IPS-15b (cell line): ENCODE measurements around the gene SNX19.
"Not testable (repeated sequence)": the region's sequence is repeated elsewhere in the genome, so short reads cannot be mapped to it uniquely, and the experiment has no call there.

Source experiments
- H3K27me3 ChIP-seq: one replicate; pipeline ENCODE4 v1.6.1; 2013; ENCODE audit warnings: low read length; ENCODE audit not compliant: control insufficient read depth, insufficient read depth
- H3K36me3 ChIP-seq: one replicate; pipeline ENCODE4 v1.6.1; 2013; ENCODE audit warnings: low read length; ENCODE audit not compliant: control insufficient read depth, insufficient read depth
- H3K4me1 ChIP-seq: one replicate; pipeline ENCODE4 v1.6.1; 2013; ENCODE audit warnings: mild to moderate bottlenecking, low read length; ENCODE audit not compliant: control insufficient read depth, insufficient read depth
- H3K4me3 ChIP-seq: one replicate; pipeline ENCODE4 v1.5.1; 2013; ENCODE audit warnings: low read depth, low read length
- H3K9ac ChIP-seq: one replicate; pipeline ENCODE4 v1.6.1; 2013; ENCODE audit warnings: low read depth, mild to moderate bottlenecking, low read length
- H3K9me3 ChIP-seq: one replicate; pipeline ENCODE4 v1.6.1; 2013; ENCODE audit warnings: mild to moderate bottlenecking, low read length; ENCODE audit not compliant: control insufficient read depth, insufficient read depth

SNX19 gene

DNA sequence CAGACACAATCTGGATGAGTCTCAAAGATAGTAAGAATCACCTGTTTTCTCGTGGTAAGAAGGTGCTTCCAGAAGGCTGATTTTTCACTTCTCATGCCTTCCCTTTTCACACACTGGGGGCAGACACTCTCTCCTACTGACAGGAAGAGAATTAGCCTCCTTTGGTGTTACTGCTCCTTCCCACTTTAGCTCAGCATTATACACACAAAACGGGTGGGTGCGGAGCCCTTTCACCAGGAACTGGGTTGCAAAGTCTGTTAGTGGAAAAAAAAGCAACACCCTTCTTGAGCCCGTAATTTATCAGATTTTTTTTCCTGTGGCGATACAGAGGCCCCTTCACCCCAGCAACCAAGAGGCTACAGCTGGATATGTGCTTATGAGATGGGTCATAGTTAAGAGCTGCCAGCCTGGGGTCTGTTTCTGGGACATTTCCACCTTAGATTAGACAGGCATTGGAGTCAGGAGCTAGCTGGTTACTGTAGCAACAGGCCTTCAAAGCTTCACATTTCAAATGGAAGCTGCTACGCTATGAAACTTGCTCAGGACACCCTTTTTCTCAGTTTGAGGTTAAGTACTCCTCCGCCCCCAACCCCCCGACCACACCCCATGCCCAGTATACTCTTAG is 48.1 kb downstream of the SNX19 start:
- no peak overlapping the region for H3K9ac ChIP-seq
- H3K9me3 ChIP-seq: no peaks in the 10 kb centered on the region
- no peak overlapping the region for H3K4me3 ChIP-seq
- no peaks in the 10 kb centered on the region for H3K4me1 ChIP-seq
- H3K27me3 ChIP-seq: no peaks in the 10 kb centered on the region
- no peaks in the 10 kb centered on the region for H3K36me3 ChIP-seq

DNA sequence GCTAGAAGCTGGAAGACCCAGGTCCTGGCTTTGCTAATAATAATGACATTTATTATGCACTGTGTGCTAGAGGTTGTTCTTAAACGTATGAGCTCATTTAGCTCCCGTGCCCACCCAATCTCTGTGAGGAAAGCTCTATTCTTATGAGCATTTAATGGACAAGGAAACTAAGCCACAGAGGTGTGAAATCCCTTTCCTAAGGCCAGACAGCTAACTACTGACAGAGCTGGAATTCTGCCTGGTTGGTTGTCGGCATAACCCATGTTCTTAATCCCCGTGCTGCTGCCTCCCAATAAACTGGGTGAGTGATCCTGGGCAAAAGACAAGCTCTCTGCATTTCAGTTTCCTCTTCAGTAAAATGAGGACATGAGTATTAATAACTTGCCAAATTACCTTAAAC is 49.4 kb downstream of the SNX19 start:
- no peaks in the 10 kb centered on the region for H3K9me3 ChIP-seq
- H3K4me3 ChIP-seq: no peak overlapping the region
- no peaks in the 10 kb centered on the region for H3K4me1 ChIP-seq
- no peaks in the 10 kb centered on the region for H3K27me3 ChIP-seq
- no peaks in the 10 kb centered on the region for H3K36me3 ChIP-seq
- no peak overlapping the region for H3K9ac ChIP-seq

DNA sequence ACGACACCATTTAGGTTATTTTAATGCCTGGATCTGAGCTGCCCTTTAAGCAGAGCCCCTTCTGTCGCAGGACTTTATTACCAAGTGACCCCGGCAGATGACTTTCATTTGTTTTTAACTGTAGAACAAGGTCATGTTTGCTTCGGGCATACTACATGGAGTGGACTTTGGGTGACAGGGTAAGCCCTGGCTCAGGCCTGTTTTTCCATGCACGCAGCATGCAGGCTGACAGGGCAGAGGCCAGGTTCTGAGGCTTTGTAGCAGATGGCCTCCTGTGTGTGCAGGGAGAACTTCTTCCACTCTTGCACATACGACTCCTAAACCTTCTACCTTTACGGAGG is 50.5 kb downstream of the SNX19 start:
- Histone ChIP-seq H3K9ac (no peak overlapping the region), H3K9me3 (no peaks in the 10 kb centered on the region), H3K4me1 (no peaks in the 10 kb centered on the region), H3K4me3 (no peak overlapping the region), H3K36me3 (no peaks in the 10 kb centered on the region), H3K27me3 (peaks cover 5% of the 10 kb centered on the region)

DNA sequence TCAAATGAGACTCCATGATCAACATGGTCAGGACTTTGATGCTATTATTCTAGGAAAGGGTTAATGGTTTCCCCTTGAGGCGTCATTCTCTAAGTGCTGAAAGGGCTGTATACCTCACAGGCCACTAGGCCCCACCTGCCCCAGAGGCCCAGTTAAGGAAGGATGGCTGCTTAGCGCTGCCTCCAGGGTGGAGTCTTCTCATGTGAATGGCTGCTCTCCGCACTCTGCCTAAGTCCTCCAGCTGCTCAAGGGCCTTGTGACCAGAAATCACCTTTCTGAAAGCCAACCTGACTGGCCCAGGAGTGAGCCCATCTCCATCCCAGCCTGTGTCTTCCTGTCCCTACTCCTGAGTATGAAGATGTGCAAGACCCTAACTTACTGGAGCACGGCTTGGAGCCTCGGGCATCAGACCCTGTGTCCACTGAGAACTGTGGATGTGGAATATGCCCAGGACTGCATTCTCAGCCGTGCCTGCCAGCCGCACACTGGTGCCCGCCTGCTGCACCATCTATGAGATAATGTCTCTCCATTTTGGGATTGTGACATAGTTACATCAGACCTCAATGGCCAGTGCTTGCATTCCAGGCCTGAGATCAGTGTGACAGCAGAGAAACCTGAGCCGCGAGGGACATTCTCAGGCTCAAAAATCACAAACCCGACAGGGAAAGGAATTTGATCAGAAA is 51.0 kb downstream of the SNX19 start:
- H3K4me3 ChIP-seq: no peak overlapping the region
- no peaks in the 10 kb centered on the region for H3K9me3 ChIP-seq
- no peak overlapping the region for H3K9ac ChIP-seq
- no peaks in the 10 kb centered on the region for H3K4me1 ChIP-seq
- H3K27me3 ChIP-seq: peaks cover 5% of the 10 kb centered on the region
- no peaks in the 10 kb centered on the region for H3K36me3 ChIP-seq

DNA sequence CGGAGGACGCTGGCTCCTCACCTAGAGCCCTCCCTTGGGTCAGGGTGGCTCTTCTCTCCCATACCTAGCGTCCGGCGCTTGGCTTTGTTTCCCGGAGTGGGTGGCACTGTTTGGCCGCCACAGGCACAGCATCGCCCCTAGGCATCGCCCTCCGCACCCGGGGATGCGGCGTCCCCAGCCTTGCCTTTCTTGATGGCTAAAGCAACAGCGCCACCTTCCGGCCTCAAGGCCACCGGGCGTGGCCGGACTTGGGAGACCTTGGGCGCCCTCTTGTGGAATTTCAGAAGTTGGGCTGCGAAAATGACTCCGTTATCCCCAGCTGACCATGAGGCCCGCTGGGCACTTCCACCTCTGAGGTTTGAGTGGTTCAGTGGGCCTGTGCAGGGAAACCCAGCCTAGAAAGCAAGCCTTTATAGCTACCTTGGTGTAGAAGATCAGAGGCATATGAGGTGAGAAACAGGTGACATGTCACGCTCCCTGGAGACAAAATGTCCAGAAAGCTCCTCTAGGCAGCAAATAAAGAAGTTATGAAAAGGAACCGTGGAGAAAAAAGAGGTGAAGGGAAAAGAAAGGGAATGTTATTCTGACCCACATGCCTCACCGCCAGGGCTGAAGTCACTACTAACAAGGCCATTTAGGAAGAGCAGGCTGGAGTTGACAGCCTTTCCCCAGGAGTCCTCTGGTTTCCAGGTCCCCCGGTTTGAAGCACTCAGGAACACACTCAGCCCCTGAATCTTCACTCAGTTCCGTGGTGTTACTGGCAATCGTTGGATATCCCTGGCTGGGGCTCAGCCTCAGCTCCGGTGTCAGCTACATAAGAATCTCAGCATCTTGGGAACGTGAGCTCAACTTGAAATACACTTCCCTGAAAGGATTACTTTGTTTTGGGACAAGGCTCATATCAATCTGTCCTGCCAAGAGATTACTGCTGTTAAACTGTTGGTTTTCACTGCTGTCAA is 54.1 kb downstream of the SNX19 start:
- Histone ChIP-seq H3K36me3 (no peaks in the 10 kb centered on the region), H3K27me3 (peaks cover 5% of the 10 kb centered on the region), H3K4me1 (no peaks in the 10 kb centered on the region), H3K9ac (no peak overlapping the region), H3K4me3 (peak overlapping the region; percentile 16), H3K9me3 (no peaks in the 10 kb centered on the region)

DNA sequence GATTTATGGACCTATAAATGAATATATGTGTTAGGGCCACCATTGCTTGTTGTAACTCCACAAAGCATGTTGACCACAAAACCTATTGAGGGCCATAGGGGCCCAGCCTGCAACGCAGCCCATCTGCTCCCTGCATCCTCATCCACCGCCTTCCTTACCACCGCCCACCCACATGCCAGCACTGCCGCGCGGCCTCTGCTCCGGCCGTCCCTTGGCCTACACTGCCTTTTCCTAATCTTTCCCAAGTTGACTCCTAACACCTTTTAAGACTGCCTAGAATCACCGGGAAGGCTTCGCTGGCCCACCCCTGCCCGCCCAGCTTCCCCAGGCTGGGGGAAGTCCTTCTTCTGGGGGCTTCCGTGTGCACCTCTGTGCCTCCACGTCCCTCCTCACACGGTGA is 55.0 kb downstream of the SNX19 start:
- no peaks in the 10 kb centered on the region for H3K9me3 ChIP-seq
- peaks cover 5% of the 10 kb centered on the region for H3K27me3 ChIP-seq
- no peaks in the 10 kb centered on the region for H3K4me1 ChIP-seq
- H3K4me3 ChIP-seq: no peak overlapping the region
- H3K36me3 ChIP-seq: no peaks in the 10 kb centered on the region
- H3K9ac ChIP-seq: no peak overlapping the region

DNA sequence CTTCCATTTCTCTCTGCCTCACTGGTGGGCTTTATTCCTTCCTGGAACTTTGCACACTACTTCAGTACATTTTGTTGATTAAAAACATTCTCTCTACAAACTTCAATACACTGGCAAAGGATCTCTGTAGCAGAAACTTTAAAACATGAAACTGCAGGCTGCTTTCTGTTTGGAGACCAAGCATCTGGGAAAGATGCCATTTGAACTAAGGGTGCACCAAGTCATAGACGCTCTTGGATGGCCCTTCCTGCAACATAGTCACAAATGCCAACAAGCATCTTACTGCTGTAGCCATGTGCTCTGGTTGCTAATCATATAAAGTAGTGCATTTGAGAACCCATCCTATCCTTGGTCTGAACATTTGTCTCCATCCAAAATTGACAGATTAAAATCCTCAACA is 56.4 kb downstream of the SNX19 start:
- no peak overlapping the region for H3K9ac ChIP-seq

DNA sequence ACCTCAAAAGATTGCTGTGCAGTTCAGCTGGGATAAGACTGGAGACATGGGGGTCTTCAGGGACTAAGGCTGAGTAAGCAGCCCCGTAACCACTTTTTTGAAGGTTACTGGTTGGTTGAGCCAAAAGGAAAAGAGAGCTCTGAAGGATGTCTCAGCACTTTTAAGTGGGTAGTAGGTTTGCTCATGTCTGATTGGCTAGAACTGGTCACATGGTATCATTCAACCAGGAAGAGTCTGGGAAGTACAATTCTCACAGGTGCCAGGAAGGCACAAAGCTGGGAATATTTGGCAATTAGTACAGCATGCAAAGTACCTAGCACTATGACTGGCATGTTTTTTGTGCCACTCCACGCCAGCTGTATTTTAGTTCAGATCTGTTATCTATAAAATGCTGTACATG is 58.1 kb downstream of the SNX19 start:
- H3K4me1 ChIP-seq: no peaks in the 10 kb centered on the region
- H3K9me3 ChIP-seq: no peaks in the 10 kb centered on the region
- no peak overlapping the region for H3K9ac ChIP-seq

More for the DNA sequence above, 56.4 kb downstream of the SNX19 start:
- H3K9me3 ChIP-seq: no peaks in the 10 kb centered on the region
- peaks cover 5% of the 10 kb centered on the region for H3K27me3 ChIP-seq
- no peaks in the 10 kb centered on the region for H3K4me1 ChIP-seq
- H3K36me3 ChIP-seq: no peaks in the 10 kb centered on the region
- no peak overlapping the region for H3K4me3 ChIP-seq

DNA sequence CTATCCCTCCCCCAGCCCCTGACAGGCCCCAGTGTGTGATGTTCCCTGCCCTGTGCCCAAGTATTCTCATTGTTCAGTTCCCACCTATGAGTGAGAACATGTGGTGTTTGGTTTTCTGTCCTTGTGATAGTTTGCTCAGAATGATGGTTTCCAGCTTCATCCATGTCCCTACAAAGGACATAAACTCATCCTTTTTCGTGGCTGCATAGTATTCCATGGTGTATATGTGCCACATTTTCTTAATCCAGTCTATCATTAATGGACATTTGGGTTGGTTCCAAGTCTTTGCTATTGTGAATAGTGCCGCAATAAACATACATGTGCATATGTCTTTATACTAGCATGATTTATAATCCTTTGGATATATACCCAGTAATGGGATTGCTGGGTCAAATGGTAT is 60.6 kb downstream of the SNX19 start:
- not testable (repeated sequence) for H3K9me3 ChIP-seq, H3K4me3 ChIP-seq, H3K4me1 ChIP-seq, H3K27me3 ChIP-seq, H3K9ac ChIP-seq, H3K36me3 ChIP-seq

More for the DNA sequence above, 58.1 kb downstream of the SNX19 start:
- Histone ChIP-seq H3K36me3 (no peaks in the 10 kb centered on the region), H3K27me3 (peaks cover 5% of the 10 kb centered on the region), H3K4me3 (no peak overlapping the region)

DNA sequence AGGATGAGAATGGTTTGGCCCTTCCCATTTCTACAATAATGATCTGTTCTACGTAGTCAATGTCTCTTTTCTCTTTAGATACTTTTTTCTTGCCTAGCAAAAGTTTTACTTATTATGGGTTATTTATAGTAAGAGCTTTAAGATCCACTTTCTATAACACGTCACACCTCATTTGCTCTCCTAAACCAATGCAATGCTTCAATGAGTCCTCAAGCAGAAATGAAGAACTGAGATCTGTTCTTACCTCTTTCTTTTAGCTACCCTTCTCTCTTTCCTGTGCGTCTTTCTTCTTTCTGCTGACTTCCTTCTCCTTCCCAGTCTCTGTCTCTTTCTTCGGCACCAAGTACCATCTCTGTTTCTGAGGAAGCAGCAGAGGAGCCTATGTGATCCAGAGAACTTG is 61.8 kb downstream of the SNX19 start:
- no peak overlapping the region for H3K4me3 ChIP-seq
- no peaks in the 10 kb centered on the region for H3K27me3 ChIP-seq
- H3K36me3 ChIP-seq: no peaks in the 10 kb centered on the region
- no peaks in the 10 kb centered on the region for H3K4me1 ChIP-seq
- H3K9me3 ChIP-seq: no peaks in the 10 kb centered on the region
- no peak overlapping the region for H3K9ac ChIP-seq

DNA sequence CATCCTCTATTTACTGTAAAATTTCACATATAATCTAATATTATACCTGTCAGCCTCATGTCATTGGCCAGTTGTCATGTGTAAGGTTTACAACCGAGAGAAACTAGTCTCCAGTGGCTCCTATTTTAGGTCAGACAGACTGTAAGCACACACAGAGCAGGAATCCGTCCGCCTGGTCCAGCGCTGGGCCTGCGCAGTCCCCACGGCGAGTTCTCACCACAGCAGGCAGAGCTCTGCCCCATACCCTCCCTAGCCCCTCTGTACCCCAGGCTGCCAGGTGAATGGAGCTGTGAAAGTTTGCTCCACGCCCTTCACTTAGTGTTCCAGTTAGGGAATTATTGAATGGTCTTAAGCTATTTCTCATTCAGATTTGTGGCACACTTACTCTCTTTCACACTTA is 63.7 kb downstream of the SNX19 start:
- no peaks in the 10 kb centered on the region for H3K27me3 ChIP-seq
- no peaks in the 10 kb centered on the region for H3K4me1 ChIP-seq
- H3K36me3 ChIP-seq: no peaks in the 10 kb centered on the region
- H3K4me3 ChIP-seq: no peak overlapping the region
- no peak overlapping the region for H3K9ac ChIP-seq
- no peaks in the 10 kb centered on the region for H3K9me3 ChIP-seq
